HCT116 (cell line): Measurements from ENCODE around the gene EEF1B2. TPM values are rescaled to one million over a fixed set of nuclear protein-coding genes. Genes with fewer than 3 reads are reported as not detected.
"Not testable (repeated sequence)": the region's sequence is repeated elsewhere in the genome, so short reads cannot be mapped to it uniquely, and the experiment has no call there.

Experiments
- ATAC-seq: fragments of 200-7000 bp; cut with Tn5 transposase; 2 replicates; pipeline ENCODE4 v1.9.1; 2020; ENCODE audit warnings: mild to moderate bottlenecking, moderate library complexity
- BruUV-seq: library from RNA; stranded (reverse); fragments of 400-500 nt; replicated peaks from 2 replicates; lab custom pipeline; 2021; lab: Mats Ljungman, UMichigan
- CTCF ChIA-PET: fragments of 300-600 bp; sonication (Branson Sonifier 250); formaldehyde crosslinking; loops from one replicate; lab custom pipeline; 2021; ENCODE audit warnings: antibody characterized with exemption; lab: Charles Lee
- POLR2A ChIA-PET: fragments of 300-600, 350-600 bp; sonication (Branson Sonifier 250); formaldehyde crosslinking; loops from one replicate; lab custom pipeline; 2021; ENCODE audit warnings: antibody characterized with exemption; lab: Charles Lee
- RAD21 ChIA-PET, 2 experiments: fragments of 300-600 bp; sonication (Branson Sonifier 250); formaldehyde crosslinking; loops; one replicate each; lab custom pipeline; 2023; ENCODE audit warnings: low total read pairs in 2 of 2; ENCODE audit not compliant: uncharacterized antibody in 2 of 2, unreplicated experiment in 2 of 2, low non-redundant PET in 1 of 2; lab: Charles Lee
- DNase-seq: peaks from one replicate; pipeline ENCODE4 v3.0.0-alpha.2; 2010; ENCODE audit warnings: low read depth, low spot score
- H2AFZ ChIP-seq: fragments of 200-600 bp; shearing (Covaris generic), sonication (generic); 2 replicates; pipeline ENCODE4 v1.6.1; 2017; ENCODE audit warnings: low read depth, mixed run types, mixed read lengths, antibody characterized with exemption, low read length; ENCODE audit not compliant: poor library complexity, severe bottlenecking
- H3K27ac ChIP-seq: 2 replicates; pipeline ENCODE4 v1.5.1; 2012; ENCODE audit warnings: low read depth, low read length
- H3K27me3 ChIP-seq: fragments of 200-600 bp; sonication (generic); 2 replicates; pipeline ENCODE4 v1.6.1; 2016; ENCODE audit warnings: mixed run types, low read length, mixed read lengths; ENCODE audit not compliant: insufficient read depth
- H3K36me3 ChIP-seq, 2 experiments: fragments of 200-500 bp in 1 of 2; fragments of 200-600 bp in 1 of 2; sonication (Bioruptor generic) in 1 of 2; sonication (generic) in 1 of 2; 2 replicates each; pipeline versions ENCODE4 v1.5.1 to v1.6.1; 2014 to 2016; ENCODE audit warnings: low read length in 2 of 2, inconsistent platforms in 1 of 2, mixed read lengths in 1 of 2, mixed run types in 1 of 2; ENCODE audit not compliant: insufficient read depth in 2 of 2, control insufficient read depth in 1 of 2
- H3K4me1 ChIP-seq, 2 experiments: fragments of 200-600 bp in 1 of 2; sonication (generic) in 1 of 2; 2 replicates each; pipeline versions ENCODE4 v1.5.1 to v1.6.1; 2012 to 2017; ENCODE audit warnings: low read length in 2 of 2, inconsistent platforms in 1 of 2, mild to moderate bottlenecking in 1 of 2, mixed read lengths in 1 of 2, mixed run types in 1 of 2, moderate library complexity in 1 of 2; ENCODE audit not compliant: insufficient read depth in 2 of 2, control insufficient read depth in 1 of 2
- H3K4me2 ChIP-seq: fragments of 200-600 bp; sonication (generic); 2 replicates; pipeline ENCODE4 v1.6.1; 2017; ENCODE audit warnings: mixed run types, low read length, mixed read lengths
- H3K4me3 ChIP-seq, 2 experiments: fragments of 200-600 bp in 1 of 2; sonication (generic) in 1 of 2; replicated peaks in 1 of 2; 2 replicates each; pipeline ENCODE4 v1.5.1; 2011 to 2016; ENCODE audit warnings: low read length in 2 of 2, control low read depth in 1 of 2, low read depth in 1 of 2, mild to moderate bottlenecking in 1 of 2, mixed read lengths in 1 of 2, mixed run types in 1 of 2
- H3K79me2 ChIP-seq: fragments of 200-600 bp; sonication (generic); 2 replicates; pipeline ENCODE4 v1.6.1; 2017; ENCODE audit warnings: mild to moderate bottlenecking, mixed run types, low read length, moderate library complexity, mixed read lengths; ENCODE audit not compliant: insufficient read depth
- H3K9ac ChIP-seq: fragments of 200-600 bp; sonication (generic); 2 replicates; pipeline ENCODE4 v1.6.1; 2016; ENCODE audit warnings: low read length, mixed read lengths
- H3K9me2 ChIP-seq: fragments of 200-600 bp; sonication (generic), shearing (Covaris generic); 2 replicates; pipeline ENCODE4 v1.6.1; 2017; ENCODE audit warnings: mixed run types, mild to moderate bottlenecking, moderate library complexity; ENCODE audit not compliant: insufficient read depth
- H3K9me3 ChIP-seq, 2 experiments: fragments of 200-500 bp in 1 of 2; fragments of 200-600 bp in 1 of 2; sonication (Bioruptor generic) in 1 of 2; sonication (generic) in 1 of 2; 2 replicates each; pipeline ENCODE4 v1.6.1; 2014 to 2017; ENCODE audit warnings: low read length in 2 of 2, mixed read lengths in 2 of 2, inconsistent platforms in 1 of 2, low read depth in 1 of 2, mild to moderate bottlenecking in 1 of 2, mixed run types in 1 of 2, moderate library complexity in 1 of 2; ENCODE audit not compliant: control insufficient read depth in 1 of 2, insufficient read depth in 1 of 2
- H4K20me1 ChIP-seq: fragments of 200-600 bp; sonication (generic), shearing (Covaris generic); 2 replicates; pipeline ENCODE4 v1.6.1; 2017; ENCODE audit warnings: mixed run types, mild to moderate bottlenecking, moderate library complexity; ENCODE audit not compliant: insufficient read depth
- FOSL1 ChIP-seq: IDR thresholded peaks from 2 replicates; pipeline ENCODE4 v1.6.1; 2012; ENCODE audit warnings: low read depth
- intact Hi-C: fragments of 100-400 bp; cut with micrococcal nuclease; formaldehyde crosslinking; loops from 2 replicates; pipeline ENCODE4 v1.10.0; 2022
- total RNA-seq: library from RNA; stranded (reverse); gene quantifications from one replicate; pipeline ENCODE4 v1.2.1, GENCODE V29; 2021; ENCODE audit not compliant: unreplicated experiment
- TF ChIP-seq, protein P1 (sequence below): IDR thresholded peaks from 2 replicates; pipeline ENCODE4 v1.6.1; 2012; ENCODE audit warnings: low read depth

EEF1B2 gene
- total RNA-seq, 1 experiment from 2014 or later: 985 TPM

DNA sequence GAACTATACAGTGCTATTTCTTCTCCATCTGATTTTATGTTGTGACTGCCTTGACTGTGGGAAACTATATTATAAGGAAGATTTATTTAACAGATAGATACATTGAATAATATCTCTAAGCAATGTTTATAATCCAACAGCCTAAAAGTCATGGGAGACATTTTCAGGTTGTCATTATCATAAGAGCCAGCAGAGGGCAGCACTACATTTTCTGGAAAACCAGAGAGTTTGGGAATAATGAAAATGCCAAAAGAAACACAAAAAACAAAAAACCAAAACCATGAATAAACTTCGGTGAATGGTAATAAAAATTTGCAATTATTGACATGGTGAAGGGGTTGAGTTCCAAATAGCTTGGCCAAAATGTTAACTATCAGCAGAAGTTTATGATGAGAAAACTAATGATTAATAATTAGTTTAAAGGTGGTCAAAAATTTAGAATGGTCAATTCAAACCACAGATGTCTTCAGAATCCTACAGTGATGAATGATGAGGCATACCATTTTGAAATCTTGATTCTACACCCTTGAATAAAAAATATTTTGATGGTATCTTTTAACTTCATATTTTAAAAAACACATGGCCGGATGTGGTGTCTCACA is 4.7 kb downstream of the EEF1B2 start (continued):
- TF ChIP-seq, protein P1, sequence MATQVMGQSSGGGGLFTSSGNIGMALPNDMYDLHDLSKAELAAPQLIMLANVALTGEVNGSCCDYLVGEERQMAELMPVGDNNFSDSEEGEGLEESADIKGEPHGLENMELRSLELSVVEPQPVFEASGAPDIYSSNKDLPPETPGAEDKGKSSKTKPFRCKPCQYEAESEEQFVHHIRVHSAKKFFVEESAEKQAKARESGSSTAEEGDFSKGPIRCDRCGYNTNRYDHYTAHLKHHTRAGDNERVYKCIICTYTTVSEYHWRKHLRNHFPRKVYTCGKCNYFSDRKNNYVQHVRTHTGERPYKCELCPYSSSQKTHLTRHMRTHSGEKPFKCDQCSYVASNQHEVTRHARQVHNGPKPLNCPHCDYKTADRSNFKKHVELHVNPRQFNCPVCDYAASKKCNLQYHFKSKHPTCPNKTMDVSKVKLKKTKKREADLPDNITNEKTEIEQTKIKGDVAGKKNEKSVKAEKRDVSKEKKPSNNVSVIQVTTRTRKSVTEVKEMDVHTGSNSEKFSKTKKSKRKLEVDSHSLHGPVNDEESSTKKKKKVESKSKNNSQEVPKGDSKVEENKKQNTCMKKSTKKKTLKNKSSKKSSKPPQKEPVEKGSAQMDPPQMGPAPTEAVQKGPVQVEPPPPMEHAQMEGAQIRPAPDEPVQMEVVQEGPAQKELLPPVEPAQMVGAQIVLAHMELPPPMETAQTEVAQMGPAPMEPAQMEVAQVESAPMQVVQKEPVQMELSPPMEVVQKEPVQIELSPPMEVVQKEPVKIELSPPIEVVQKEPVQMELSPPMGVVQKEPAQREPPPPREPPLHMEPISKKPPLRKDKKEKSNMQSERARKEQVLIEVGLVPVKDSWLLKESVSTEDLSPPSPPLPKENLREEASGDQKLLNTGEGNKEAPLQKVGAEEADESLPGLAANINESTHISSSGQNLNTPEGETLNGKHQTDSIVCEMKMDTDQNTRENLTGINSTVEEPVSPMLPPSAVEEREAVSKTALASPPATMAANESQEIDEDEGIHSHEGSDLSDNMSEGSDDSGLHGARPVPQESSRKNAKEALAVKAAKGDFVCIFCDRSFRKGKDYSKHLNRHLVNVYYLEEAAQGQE: no peak
- no peak for TF ChIP-seq FOSL1

DNA sequence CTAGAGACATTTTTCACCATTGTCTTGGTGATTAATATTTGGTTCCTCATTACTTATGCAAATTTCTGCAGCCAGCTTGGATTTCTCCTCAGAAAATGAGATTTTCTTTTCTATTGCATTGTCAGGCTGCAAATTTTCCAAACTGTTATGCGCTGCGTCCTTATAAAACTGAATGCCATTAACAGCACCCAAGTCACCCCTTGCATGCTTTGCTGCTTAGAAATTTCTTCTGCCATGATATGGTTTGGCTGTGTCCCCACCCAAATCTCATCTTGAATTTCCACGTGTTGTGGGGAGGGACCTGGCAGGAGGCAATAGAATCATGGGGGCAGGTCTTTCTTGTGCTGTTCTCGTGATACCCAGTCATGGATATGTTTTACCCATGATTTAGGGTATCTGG is 8.5 kb downstream of the EEF1B2 start:
- POLR2A ChIA-PET, intact Hi-C loops: not testable (repeated sequence)

DNA sequence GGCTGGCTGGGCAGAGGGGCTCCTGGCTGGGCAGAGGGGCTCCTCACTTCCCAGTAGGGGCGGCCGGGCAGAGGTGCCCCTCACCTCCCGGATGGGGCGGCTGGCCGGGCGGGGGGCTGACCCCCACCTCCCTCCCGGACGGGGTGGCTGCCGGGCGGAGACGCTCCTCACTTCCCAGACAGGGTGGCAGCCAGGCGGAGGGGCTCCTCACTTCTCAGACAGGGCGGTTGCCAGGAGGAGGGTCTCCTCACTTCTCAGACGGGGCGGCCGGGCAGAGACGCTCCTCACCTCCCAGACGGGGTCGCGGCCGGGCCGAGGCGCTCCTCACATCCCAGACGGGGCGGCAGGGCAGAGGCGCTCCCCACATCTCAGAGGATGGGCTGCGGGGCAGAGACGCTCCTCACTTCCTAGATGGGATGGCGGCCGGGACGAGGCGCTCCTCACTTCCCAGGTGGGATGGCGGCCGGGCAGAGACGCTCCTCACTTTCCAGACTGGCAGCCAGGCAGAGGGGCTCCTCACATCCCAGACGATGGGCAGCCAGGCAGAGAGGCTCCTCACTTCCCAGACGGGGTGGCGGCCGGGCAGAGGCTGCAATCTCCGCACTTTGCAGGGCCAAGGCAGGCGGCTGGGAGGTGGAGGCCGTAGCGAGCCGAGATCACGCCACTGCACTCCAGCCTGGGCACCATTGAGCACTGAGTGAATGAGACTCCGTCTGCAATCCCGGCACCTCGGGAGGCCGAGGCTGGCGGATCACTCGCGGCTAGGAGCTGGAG is 12.1 kb downstream of the EEF1B2 start:
- H3K4me3 ChIP-seq, H2AFZ ChIP-seq, H3K4me2 ChIP-seq, H3K27ac ChIP-seq, CTCF ChIA-PET, H3K79me2 ChIP-seq, POLR2A ChIA-PET, H3K4me1 ChIP-seq, H4K20me1 ChIP-seq, intact Hi-C loops, H3K9me3 ChIP-seq, BruUV-seq, H3K9ac ChIP-seq, H3K27me3 ChIP-seq, DNase-seq, RAD21 ChIA-PET, H3K9me2 ChIP-seq, H3K36me3 ChIP-seq, ATAC-seq: not testable (repeated sequence)

More for the DNA sequence above, 8.5 kb downstream of the EEF1B2 start:
- H3K27me3 ChIP-seq, ATAC-seq, BruUV-seq, H3K9ac ChIP-seq, H4K20me1 ChIP-seq, H3K27ac ChIP-seq, H3K9me3 ChIP-seq, DNase-seq, H3K9me2 ChIP-seq, RAD21 ChIA-PET, H2AFZ ChIP-seq, CTCF ChIA-PET, H3K36me3 ChIP-seq, H3K4me3 ChIP-seq, H3K4me1 ChIP-seq, H3K4me2 ChIP-seq, H3K79me2 ChIP-seq: not testable (repeated sequence)
